OCI-M2 (cell line): ENCODE results near the gene LRP1.

Source experiments
- DNase-seq: peaks from one replicate; lab custom pipeline; 2025; ENCODE audit not compliant: unreplicated experiment; lab: John Stamatoyannopoulos, UW

The LRP1 gene

GRCh38 chr12:57152639-57153038, 24.4 kb downstream of the LRP1 start:
- no peak for DNase-seq

GRCh38 chr12:57153415-57153997, 25.2 kb downstream of the LRP1 start:
- DNase-seq, result no peak

- DNase-seq, result no peak
These were observed 25.8 kb downstream of the LRP1 start for GRCh38 chr12:57154076-57154475.

GRCh38 chr12:57154804-57155434, 26.6 kb downstream of the LRP1 start:
- no peak for DNase-seq

GRCh38 chr12:57156701-57157403, 28.6 kb downstream of the LRP1 start:
- no peak for DNase-seq

GRCh38 chr12:57157588-57158173, 29.4 kb downstream of the LRP1 start:
- no peak for DNase-seq

- DNase-seq, result no peak
These were observed 29.9 kb downstream of the LRP1 start for GRCh38 chr12:57158186-57158585.

GRCh38 chr12:57158665-57159064, 30.4 kb downstream of the LRP1 start:
- no peak for DNase-seq

- no peak for DNase-seq
These were observed 31.0 kb downstream of the LRP1 start for GRCh38 chr12:57159311-57159710.

GRCh38 chr12:57160040-57160439, 31.8 kb downstream of the LRP1 start:
- no peak for DNase-seq

- DNase-seq, result no peak
These were observed 32.5 kb downstream of the LRP1 start for GRCh38 chr12:57160741-57161140.

- no peak for DNase-seq
These were observed 33.2 kb downstream of the LRP1 start for GRCh38 chr12:57161491-57161890.

GRCh38 chr12:57162553-57163125, 34.4 kb downstream of the LRP1 start:
- no peak for DNase-seq

- DNase-seq, result no peak
These were observed 36.2 kb downstream of the LRP1 start for GRCh38 chr12:57164454-57164853.

- no peak for DNase-seq
These were observed 36.8 kb downstream of the LRP1 start for GRCh38 chr12:57164966-57165625.

GRCh38 chr12:57165741-57166140, 37.5 kb downstream of the LRP1 start:
- DNase-seq, result no peak

GRCh38 chr12:57166971-57167371, 38.7 kb downstream of the LRP1 start:
- DNase-seq, result no peak

GRCh38 chr12:57168058-57168457, 39.8 kb downstream of the LRP1 start:
- no peak for DNase-seq

GRCh38 chr12:57169046-57169795, 40.9 kb downstream of the LRP1 start:
- no peak for DNase-seq

- DNase-seq, result no peak
These were observed 41.7 kb downstream of the LRP1 start for GRCh38 chr12:57169969-57170368.

GRCh38 chr12:57170408-57170807, 42.1 kb downstream of the LRP1 start:
- no peak for DNase-seq
